Right hindlimb (tissue), 1 donor: ENCODE data around the gene ARHGEF18.
A peak's percentile ranks its signal among the peaks of the same experiment; 100 is the strongest.

Source experiments
- DNase-seq: peaks from one replicate; pipeline ENCODE4 v3.0.0-alpha.2; 2018

Gene ARHGEF18

DNA sequence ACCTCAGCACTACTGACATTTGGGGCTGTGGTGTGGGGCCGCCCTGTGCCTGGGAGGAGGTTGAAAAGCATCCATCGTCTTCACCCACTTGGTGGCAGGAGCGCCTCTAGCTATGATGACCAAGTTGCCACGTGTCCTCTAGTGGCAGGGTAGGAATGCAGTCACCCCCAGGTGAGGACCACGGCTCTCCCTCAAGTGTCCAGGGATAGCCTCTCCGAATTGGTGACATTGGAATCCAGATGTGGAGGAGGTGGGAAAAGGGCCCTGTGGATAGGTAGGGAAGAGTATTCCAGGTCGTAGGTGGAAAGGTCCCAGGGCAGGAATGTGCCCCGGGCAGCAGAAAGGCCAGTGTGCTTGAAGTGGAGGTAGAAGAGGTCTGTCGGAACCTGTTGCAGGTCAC is 37.6 kb downstream of the ARHGEF18 start:
- DNase-seq, result no peak

DNA sequence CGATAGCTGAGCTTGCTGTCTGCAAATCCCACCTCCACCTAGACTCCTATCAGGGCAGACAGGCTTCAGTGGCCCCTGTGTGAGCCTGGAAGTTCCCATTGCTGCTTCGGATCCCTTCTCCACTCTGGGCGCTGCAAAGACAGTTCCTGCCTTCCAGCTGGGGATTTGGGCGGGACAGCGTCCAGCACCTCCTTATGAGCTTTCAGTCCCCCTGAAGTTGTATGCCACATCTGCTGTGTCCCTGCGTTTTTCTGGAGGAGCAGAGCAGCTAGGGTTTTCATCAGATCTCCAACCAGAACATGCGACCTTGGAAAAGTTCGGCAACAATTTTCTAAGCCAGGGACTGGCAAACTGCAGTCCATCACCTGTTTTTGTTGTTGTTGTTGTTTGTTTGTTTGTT is 38.0 kb downstream of the ARHGEF18 start:
- no peak for DNase-seq

DNA sequence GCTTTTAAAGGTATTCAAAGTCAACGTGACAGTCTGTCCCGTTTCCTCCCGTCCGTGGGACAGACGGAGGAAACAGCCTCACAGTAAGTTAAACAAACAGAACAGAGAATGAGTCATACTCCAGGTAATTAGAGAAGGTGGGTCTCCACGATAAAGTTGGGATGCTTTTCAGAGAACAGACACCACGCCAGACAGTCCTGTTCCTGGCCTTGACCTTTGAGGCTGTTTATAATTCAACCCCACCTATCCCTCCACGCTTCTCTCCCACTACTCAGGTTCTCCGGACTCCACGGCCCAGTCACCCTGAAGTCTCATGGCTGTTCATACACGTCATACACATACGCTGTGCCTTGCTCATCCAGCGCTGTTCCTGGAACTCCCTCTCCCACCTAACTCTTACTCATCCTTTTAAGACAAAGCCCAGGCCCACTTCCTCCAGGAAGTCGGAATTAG is 42.5 kb downstream of the ARHGEF18 start:
- no peak for DNase-seq

DNA sequence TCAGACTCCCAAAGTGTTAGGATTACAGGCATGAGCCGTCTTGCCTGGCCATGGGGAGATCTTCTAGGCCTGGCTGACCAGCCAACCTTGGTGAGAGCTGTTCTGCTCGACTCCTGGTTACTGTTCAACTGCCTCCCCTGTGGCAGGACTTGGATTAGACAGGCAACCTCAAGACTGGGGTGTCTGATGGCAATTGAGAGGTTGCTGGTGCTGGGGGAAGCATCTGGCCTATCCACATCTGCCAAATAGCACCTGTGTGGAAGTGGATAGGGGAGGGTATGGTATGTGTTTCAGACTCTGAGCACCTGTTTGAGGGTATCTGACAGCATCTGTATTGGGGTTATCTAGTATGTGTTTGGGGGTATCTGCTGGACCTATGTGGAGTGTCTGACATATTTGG is 44.7 kb downstream of the ARHGEF18 start:
- DNase-seq, result no peak

DNA sequence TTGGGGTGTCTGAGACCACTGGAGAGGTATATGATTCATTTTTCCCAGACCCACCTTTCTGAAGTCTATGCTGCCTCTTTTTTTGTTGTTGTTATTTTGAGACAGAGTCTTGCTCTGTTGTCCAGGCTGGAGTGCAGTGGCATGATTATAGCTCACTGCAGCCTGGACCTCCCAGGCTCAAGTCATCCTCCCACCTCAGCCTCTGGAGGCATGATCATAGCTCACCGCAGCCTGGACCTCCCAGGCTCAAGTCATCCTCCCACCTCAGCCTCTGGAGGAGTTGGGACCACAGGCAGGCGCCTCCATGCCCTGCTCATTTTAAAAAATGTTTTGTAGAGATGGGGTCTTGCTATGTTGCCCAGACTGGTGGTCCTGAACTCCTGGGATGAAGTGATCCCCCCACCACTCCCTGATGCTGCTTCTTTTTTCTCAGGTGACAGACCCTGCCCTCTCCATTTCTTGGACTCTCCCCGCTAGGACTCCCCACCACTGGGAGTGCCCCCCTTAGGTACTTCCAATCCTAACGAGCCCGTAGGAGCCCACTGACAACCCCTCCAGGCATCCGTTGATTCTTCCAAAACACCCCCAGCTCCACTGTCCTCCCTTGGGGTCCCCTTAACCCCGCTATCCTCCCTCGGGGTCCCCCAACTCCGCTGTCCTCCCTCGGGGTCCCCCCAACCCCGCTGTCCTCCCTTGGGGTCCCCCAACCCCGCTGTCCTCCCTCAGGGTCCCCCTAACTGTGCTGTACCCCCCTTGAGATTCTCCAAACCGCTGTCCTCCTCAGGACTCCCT is 45.4 kb downstream of the ARHGEF18 start:
- no peak for DNase-seq

DNA sequence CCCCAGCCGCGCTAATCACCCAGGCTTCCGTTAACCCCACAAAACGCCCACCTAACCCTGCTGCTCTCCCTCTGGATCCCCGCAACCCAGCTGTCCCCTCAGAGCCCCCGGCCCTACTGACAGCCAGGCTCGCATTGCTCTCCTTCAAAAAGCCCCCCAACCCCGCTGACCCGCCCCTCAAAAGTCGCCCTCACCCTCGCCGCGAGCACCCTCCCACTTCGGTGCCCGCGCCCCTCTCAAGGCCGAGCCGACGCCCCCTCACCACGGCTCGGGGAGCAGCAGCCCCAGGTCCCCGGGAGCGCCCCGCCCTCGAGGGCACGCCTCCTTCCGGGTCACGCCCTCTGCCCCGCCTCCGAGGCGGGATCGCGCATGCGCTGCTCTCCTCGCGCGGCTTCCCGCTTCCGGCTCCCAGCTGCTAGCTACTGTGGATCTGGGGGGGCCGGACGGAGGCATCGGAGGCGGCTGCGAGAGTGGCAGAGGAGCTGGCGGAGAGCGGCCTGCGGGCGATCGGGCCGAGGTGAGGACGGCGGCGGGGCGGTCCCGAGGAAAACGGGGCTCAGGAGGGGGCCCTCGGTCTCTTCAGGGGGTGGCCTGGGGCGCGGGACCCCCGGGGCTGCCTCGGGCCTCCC is 46.1 kb downstream of the ARHGEF18 start:
- peak; percentile 94 for DNase-seq

DNA sequence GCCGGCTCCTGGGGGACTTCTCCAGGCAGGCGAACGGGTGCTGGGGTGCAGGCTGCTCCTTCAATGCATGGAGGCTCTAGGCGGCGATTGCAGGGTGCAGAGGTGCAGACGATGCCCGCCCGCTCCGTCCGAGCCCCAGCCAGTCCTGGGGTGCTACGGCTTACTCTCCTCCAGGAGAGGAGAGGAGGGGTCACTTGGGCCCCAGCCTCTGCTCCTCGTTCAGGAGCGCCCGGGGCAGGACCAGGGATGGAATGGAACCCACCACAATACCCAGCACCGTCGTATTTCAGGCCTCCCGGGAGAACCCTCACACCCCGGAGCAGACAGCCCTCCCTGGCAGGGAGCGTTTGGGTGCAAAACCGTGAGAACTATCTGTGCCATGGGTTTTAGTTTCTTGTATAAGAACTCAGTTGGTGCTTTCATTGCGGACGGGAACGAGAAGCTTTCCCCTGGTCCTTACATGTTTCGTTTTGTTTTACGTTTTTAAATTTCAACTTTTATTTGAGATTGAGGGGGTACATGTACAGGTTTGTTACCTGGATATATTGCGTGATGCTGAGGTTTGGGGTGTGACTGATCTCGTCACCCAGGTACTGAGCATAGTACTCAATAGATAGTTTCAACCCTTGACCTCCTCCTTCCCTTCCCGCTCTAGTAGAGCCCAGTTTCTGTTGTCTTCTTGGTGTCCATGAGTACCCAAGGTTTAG is 46.8 kb downstream of the ARHGEF18 start:
- no peak for DNase-seq

DNA sequence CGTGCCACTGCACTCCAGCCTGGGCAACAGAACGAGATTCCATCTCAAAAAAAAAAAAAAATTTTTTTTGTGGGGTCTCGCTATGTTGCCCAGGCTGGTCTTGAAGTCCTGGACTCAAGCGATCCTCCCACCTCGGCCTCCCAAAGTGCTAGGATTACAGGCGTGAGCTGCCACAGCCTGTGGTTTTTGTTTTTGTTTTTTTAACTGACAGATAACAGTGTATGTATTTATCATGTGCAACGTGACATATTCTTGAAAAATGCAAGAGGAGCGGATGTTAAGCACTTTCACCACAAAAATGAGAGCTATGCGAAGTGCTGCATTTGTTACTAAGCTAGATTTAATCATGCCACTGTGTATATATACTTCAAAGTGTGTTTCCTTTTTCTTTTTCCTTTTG is 49.0 kb downstream of the ARHGEF18 start:
- DNase-seq, result no peak
